K562 (cell line): ENCODE data around the gene TPM4. TPM values are rescaled to one million over a fixed set of nuclear protein-coding genes. Genes with fewer than 3 reads are reported as not detected.

ENCODE experiments used
- ASH1L ChIP-seq: fragments of 450-650 bp; IDR thresholded peaks from 2 replicates; pipeline ENCODE4 v1.6.1; 2018; ENCODE audit warnings: borderline replicate concordance, mild to moderate bottlenecking, low read depth; ENCODE audit not compliant: partially characterized antibody
- ATF3 ChIP-seq, 2 experiments: fragments of 450-650 bp in 1 of 2; sonication (generic) in 1 of 2; formaldehyde crosslinking in 1 of 2; IDR thresholded peaks in 1 of 2; conservative IDR thresholded peaks in 1 of 2; 2 replicates each; pipeline versions ENCODE4 v1.6.1 to v1.8.1; 2016 to 2023; ENCODE audit warnings: mild to moderate bottlenecking in 2 of 2, moderate library complexity in 2 of 2, inconsistent platforms in 1 of 2, missing genetic modification reagents in 1 of 2
- BRF2 ChIP-seq: IDR thresholded peaks from 3 replicates; pipeline ENCODE4 v1.6.1; 2011; ENCODE audit warnings: borderline replicate concordance, mild to moderate bottlenecking; ENCODE audit not compliant: insufficient read length, insufficient read depth
- CHD7 ChIP-seq: fragments of 200-600 bp; sonication (generic); IDR thresholded peaks from one replicate; pipeline ENCODE4 v1.6.1; 2012; ENCODE audit warnings: mild to moderate bottlenecking, low read depth, low read length, inconsistent platforms
- ERF ChIP-seq: fragments of 450-650 bp; formaldehyde crosslinking; IDR thresholded peaks from 2 replicates; pipeline ENCODE4 v1.4.0; 2020; ENCODE audit warnings: mild to moderate bottlenecking, mixed read lengths
- FOXK1 ChIP-seq: sonication (generic); formaldehyde crosslinking; IDR thresholded peaks from 2 replicates; pipeline ENCODE4 v1.8.0; 2022; ENCODE audit warnings: missing genetic modification reagents, mild to moderate bottlenecking, borderline replicate concordance
- POLR2AphosphoS5 ChIP-seq: IDR thresholded peaks from 2 replicates; pipeline ENCODE4 v1.6.1; 2011; ENCODE audit warnings: mild to moderate bottlenecking, low read depth, low read length, moderate library complexity; ENCODE audit not compliant: control insufficient read depth, insufficient read depth
- PREB ChIP-seq: sonication (generic); formaldehyde crosslinking; IDR thresholded peaks from 2 replicates; pipeline ENCODE4 v1.8.1; 2023; ENCODE audit warnings: mild to moderate bottlenecking, missing genetic modification reagents
- SAFB ChIP-seq: fragments of 200-400 bp; formaldehyde crosslinking; IDR thresholded peaks from 2 replicates; pipeline ENCODE4 v1.6.1; 2017; ENCODE audit warnings: low read depth, low read length, borderline replicate concordance
- ZNF695 ChIP-seq: fragments of 450-650 bp; formaldehyde crosslinking; IDR thresholded peaks from 2 replicates; pipeline ENCODE4 v1.4.0; 2020; ENCODE audit warnings: mild to moderate bottlenecking, moderate library complexity
- polyA plus RNA-seq, 8 experiments: library from polyadenylated mRNA; depleted of rRNA in 4 of 8; stranded (reverse) in 5 of 8; unstranded in 3 of 8; fragments of >200 nt; fragmentation: Nextera tagmentation in 2 of 8; fragmentation: Illumina TruSeq in 1 of 8; extraction: Ambion mirVana in 2 of 8; extraction: Trizol in 1 of 8; gene quantifications; 2 replicates each; pipeline versions ENCODE4 v1.2.1 to v1.2.3, GENCODE V29; 2011 to 2014; ENCODE audit warnings: inconsistent platforms in 1 of 8, missing spikeins in 1 of 8
- total RNA-seq, 7 experiments: library from RNA; depleted of rRNA in 6 of 7; stranded (reverse); fragments of >200 nt in 6 of 7; fragmentation: Illumina TruSeq in 2 of 7; extraction: Trizol in 2 of 7; gene quantifications; 2 replicates each; pipeline versions ENCODE4 v1.2.1 to v1.2.3, GENCODE V29; 2011 to 2021; ENCODE audit warnings: low replicate concordance in 1 of 7

The TPM4 gene
- total and polyA plus RNA-seq, 9 of the 15 experiments (the other 6 are each of a cell fraction or from before 2014, with no cell fraction given) = 28.1 to 111 (median 77.4) TPM

- TF ChIP-seq ZNF695 (CRISPR knock-in tag) (no peak), BRF2 (no peak), SAFB (no peak), CHD7 (no peak), POLR2AphosphoS5 (peak; percentile 92), PREB (CRISPR knock-in tag) (no peak), FOXK1 (CRISPR knock-in tag) (no peak), ERF (no peak), ATF3 (IDR thresholded peaks at IDR 0.05) (peak; percentile 83), ATF3 (CRISPR knock-in tag; conservative IDR thresholded peaks at IDR 0.05) (peak; percentile 85), ASH1L (no peak)
Measured at GRCh38 chr19:16078759-16079707, 2.7 kb downstream of the TPM4 start (continued).
